Stimulated activated CD8-positive, alpha-beta memory T cell treated with anti-CD3 and anti-CD28 coated beads, Interleukin-4, amount 100 ng/mL, for 1 hour (primary cell): Measurements from ENCODE around the gene ACOT9.
"Not testable (repeated sequence)": the region's sequence is repeated elsewhere in the genome, so short reads cannot be mapped to it uniquely, and the experiment has no call there.

Source experiments
- DNase-seq, 2 donors: peaks; one replicate each; pipeline ENCODE4 v3.0.0-alpha.2; 2020; ENCODE audit warnings: low read depth in 2 of 2, low spot score in 1 of 2

Gene ACOT9

GRCh38 chrX:23705235-23705634 is 37.8 kb downstream of the ACOT9 start:
- DNase-seq: no peak

GRCh38 chrX:23704673-23705206 is 38.3 kb downstream of the ACOT9 start:
- no peak for DNase-seq

GRCh38 chrX:23699636-23700194 is 43.4 kb downstream of the ACOT9 start:
- no peak for DNase-seq

- DNase-seq: peak in 1 of 2 donors; percentile 10
Measured at GRCh38 chrX:23694606-23695005, 48.5 kb downstream of the ACOT9 start.

- no peak for DNase-seq
Measured at GRCh38 chrX:23692166-23692565, 50.9 kb downstream of the ACOT9 start.

GRCh38 chrX:23676486-23676885 is 66.6 kb downstream of the ACOT9 start:
- not testable (repeated sequence) for DNase-seq

GRCh38 chrX:23673108-23673507 is 70.0 kb downstream of the ACOT9 start:
- DNase-seq: no peak

GRCh38 chrX:23670528-23670927 is 72.5 kb downstream of the ACOT9 start:
- no peak for DNase-seq

- no peak for DNase-seq
Measured at GRCh38 chrX:23668335-23668734, 74.7 kb downstream of the ACOT9 start.

GRCh38 chrX:23667239-23668177 is 75.6 kb downstream of the ACOT9 start, which contains the start of gene PRDX4:
TSS of gene PRDX4 (plus strand) at chrX:23667493. CDS start at chrX:23667571, 78 bp downstream.
- DNase-seq: peak; percentile 31 to 52

GRCh38 chrX:23666282-23666681 is 76.8 kb downstream of the ACOT9 start:
- no peak for DNase-seq

- DNase-seq: no peak
Measured at GRCh38 chrX:23664496-23664895, 78.6 kb downstream of the ACOT9 start.

GRCh38 chrX:23662853-23663252 is 80.2 kb downstream of the ACOT9 start:
- DNase-seq: no peak

- no peak for DNase-seq
Measured at GRCh38 chrX:23662187-23662586, 80.9 kb downstream of the ACOT9 start.

GRCh38 chrX:23661671-23662070 is 81.4 kb downstream of the ACOT9 start:
- DNase-seq: no peak

GRCh38 chrX:23660766-23661132 is 82.3 kb downstream of the ACOT9 start:
- DNase-seq: no peak

GRCh38 chrX:23660083-23660765 is 82.9 kb downstream of the ACOT9 start:
- DNase-seq: not testable (repeated sequence)

GRCh38 chrX:23659339-23659738 is 83.7 kb downstream of the ACOT9 start:
- no peak for DNase-seq

- DNase-seq: no peak
Measured at GRCh38 chrX:23656684-23657083, 86.4 kb downstream of the ACOT9 start.

GRCh38 chrX:23656091-23656490 is 87.0 kb downstream of the ACOT9 start:
- no peak for DNase-seq
